Endothelial cell of umbilical vein (primary cell): ENCODE data around the gene KRTAP29-1.

Experiments
- CTCF ChIP-seq, 2 donors: IDR thresholded peaks; 1 replicate in 1 of 2; 2 replicates in 1 of 2; pipeline ENCODE4 v1.5.1; 2011; ENCODE audit warnings: low read length in 2 of 2, mild to moderate bottlenecking in 2 of 2, moderate library complexity in 2 of 2, control low read depth in 1 of 2, inconsistent platforms in 1 of 2, low read depth in 1 of 2; ENCODE audit not compliant: insufficient read depth in 1 of 2; ENCODE audit errors: extremely low read depth in 1 of 2
- EZH2 ChIP-seq: IDR thresholded peaks from 2 replicates; pipeline ENCODE4 v1.6.1; 2012; ENCODE audit warnings: borderline replicate concordance, low read depth, mild to moderate bottlenecking, moderate library complexity, low read length, inconsistent platforms; ENCODE audit not compliant: severe bottlenecking
- FOS ChIP-seq: IDR thresholded peaks from 2 replicates; pipeline ENCODE4 v1.6.1; 2011; ENCODE audit warnings: mild to moderate bottlenecking, low read length, moderate library complexity, borderline replicate concordance; ENCODE audit not compliant: insufficient read depth
- GATA2 ChIP-seq: IDR thresholded peaks from 2 replicates; pipeline ENCODE4 v1.7.0; 2011; ENCODE audit warnings: low read depth, mild to moderate bottlenecking, moderate library complexity, mixed read lengths, low read length; ENCODE audit not compliant: insufficient read length, insufficient read depth
- JUN ChIP-seq: IDR thresholded peaks from 2 replicates; pipeline ENCODE4 v1.6.1; 2011; ENCODE audit warnings: borderline replicate concordance, low read depth; ENCODE audit not compliant: insufficient read length, insufficient read depth
- MAX ChIP-seq: IDR thresholded peaks from 2 replicates; pipeline ENCODE4 v1.6.1; 2011; ENCODE audit not compliant: insufficient read depth, insufficient read length
- MYC ChIP-seq: IDR thresholded peaks from one replicate; pipeline ENCODE4 v1.6.1; 2011; ENCODE audit warnings: mild to moderate bottlenecking, low read depth, low read length
- POLR2A ChIP-seq: IDR thresholded peaks from 2 replicates; pipeline ENCODE4 v1.6.1; 2012; ENCODE audit warnings: low read depth, mild to moderate bottlenecking, control low read depth, low read length
- POLR2AphosphoS5 ChIP-seq: IDR thresholded peaks from 2 replicates; pipeline ENCODE4 v1.6.1; 2012; ENCODE audit warnings: low read depth, mild to moderate bottlenecking, control low read depth, low read length, moderate library complexity; ENCODE audit not compliant: insufficient read depth

- no peak for TF ChIP-seq JUN
- no peak for TF ChIP-seq CTCF (IDR thresholded peaks at IDR 0.05; ENCODE audit: extremely low read depth in 1 of 2, insufficient read depth in 1 of 2, low read depth in 1 of 2, low read length in 2 of 2)
- TF ChIP-seq POLR2A = no peak
- TF ChIP-seq MYC = no peak
- TF ChIP-seq POLR2AphosphoS5 = no peak
- no peak for TF ChIP-seq EZH2
- no peak for TF ChIP-seq MAX
- TF ChIP-seq GATA2 = no peak
- TF ChIP-seq FOS = no peak
Observed at GRCh38 chr17:41343029-41343428, 40.4 kb upstream of the KRTAP29-1 start.
